ENCODE results near the gene CASS4.

DNA sequence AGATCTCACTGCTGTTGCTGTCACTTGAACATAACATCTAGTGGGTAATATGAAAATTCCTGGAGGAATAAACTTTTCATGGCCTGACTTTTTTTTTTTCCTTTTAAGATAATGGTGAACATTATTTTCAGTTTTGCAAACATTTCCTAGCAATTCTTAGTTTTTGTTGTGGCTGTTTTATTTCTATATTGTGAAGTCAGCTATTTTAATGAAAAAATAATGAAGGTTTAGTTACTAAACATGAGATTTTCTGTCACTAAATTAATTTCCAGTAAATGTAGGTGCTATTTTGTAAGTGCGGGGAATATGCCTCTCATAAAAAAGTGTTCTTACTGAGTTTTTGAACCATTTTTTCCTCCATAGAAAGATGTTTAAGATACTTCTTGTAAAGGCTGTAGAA, 89.1 kb downstream of the CASS4 start:
- TF ChIP-seq, protein P1, sequence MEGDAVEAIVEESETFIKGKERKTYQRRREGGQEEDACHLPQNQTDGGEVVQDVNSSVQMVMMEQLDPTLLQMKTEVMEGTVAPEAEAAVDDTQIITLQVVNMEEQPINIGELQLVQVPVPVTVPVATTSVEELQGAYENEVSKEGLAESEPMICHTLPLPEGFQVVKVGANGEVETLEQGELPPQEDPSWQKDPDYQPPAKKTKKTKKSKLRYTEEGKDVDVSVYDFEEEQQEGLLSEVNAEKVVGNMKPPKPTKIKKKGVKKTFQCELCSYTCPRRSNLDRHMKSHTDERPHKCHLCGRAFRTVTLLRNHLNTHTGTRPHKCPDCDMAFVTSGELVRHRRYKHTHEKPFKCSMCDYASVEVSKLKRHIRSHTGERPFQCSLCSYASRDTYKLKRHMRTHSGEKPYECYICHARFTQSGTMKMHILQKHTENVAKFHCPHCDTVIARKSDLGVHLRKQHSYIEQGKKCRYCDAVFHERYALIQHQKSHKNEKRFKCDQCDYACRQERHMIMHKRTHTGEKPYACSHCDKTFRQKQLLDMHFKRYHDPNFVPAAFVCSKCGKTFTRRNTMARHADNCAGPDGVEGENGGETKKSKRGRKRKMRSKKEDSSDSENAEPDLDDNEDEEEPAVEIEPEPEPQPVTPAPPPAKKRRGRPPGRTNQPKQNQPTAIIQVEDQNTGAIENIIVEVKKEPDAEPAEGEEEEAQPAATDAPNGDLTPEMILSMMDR (IDR thresholded peaks at IDR 0.05): no peak
- no peak for TF ChIP-seq POLR2A (IDR thresholded peaks at IDR 0.05)
